Measurements from ENCODE around the gene STEAP4. TPM values are rescaled to one million over a fixed set of nuclear protein-coding genes. Genes with fewer than 3 reads are reported as not detected.
"Not testable (repeated sequence)": the region's sequence is repeated elsewhere in the genome, so short reads cannot be mapped to it uniquely, and the experiment has no call there.

STEAP4 gene
- total RNA-seq, 1 donor from 2014 or later: 2.3 TPM

- no peaks in the 10 kb centered on the region for H3K36me3 ChIP-seq (ENCODE audit: control insufficient read depth, insufficient read depth, low read length)
- H3K4me3 ChIP-seq (ENCODE audit: low read depth, low read length): no peak overlapping the region
- H3K27me3 ChIP-seq (ENCODE audit: control insufficient read depth, insufficient read depth, low read length): no peaks in the 10 kb centered on the region
- DNase-seq (ENCODE audit: low read depth): no peak
- no peak for TF ChIP-seq CTCF (IDR thresholded peaks at IDR 0.05; ENCODE audit: insufficient read depth, low read length, poor library complexity, severe bottlenecking)
These were observed 39.3 kb downstream of the STEAP4 start for GRCh38 chr7:88267421-88267820.

- not testable (repeated sequence) for DNase-seq (ENCODE audit: low read depth); H3K36me3 ChIP-seq (ENCODE audit: control insufficient read depth, insufficient read depth, low read length); H3K4me3 ChIP-seq (ENCODE audit: low read depth, low read length); H3K27me3 ChIP-seq (ENCODE audit: control insufficient read depth, insufficient read depth, low read length)
These were observed 41.7 kb downstream of the STEAP4 start for GRCh38 chr7:88264987-88265386.

GRCh38 chr7:88262562-88262961, 44.1 kb downstream of the STEAP4 start:
- no peak for DNase-seq (ENCODE audit: low read depth)
- Histone ChIP-seq H3K4me3 (ENCODE audit: low read depth, low read length) (no peak overlapping the region), H3K27me3 (ENCODE audit: control insufficient read depth, insufficient read depth, low read length) (no peaks in the 10 kb centered on the region), H3K36me3 (ENCODE audit: control insufficient read depth, insufficient read depth, low read length) (no peaks in the 10 kb centered on the region)
- TF ChIP-seq CTCF (IDR thresholded peaks at IDR 0.05; ENCODE audit: insufficient read depth, low read length, poor library complexity, severe bottlenecking): no peak

GRCh38 chr7:88260719-88261118, 46.0 kb downstream of the STEAP4 start:
- Histone ChIP-seq H3K4me3 (ENCODE audit: low read depth, low read length) (no peak overlapping the region), H3K27me3 (ENCODE audit: control insufficient read depth, insufficient read depth, low read length) (no peaks in the 10 kb centered on the region), H3K36me3 (ENCODE audit: control insufficient read depth, insufficient read depth, low read length) (no peaks in the 10 kb centered on the region)
- TF ChIP-seq CTCF (IDR thresholded peaks at IDR 0.05; ENCODE audit: insufficient read depth, low read length, poor library complexity, severe bottlenecking): no peak
- no peak for DNase-seq (ENCODE audit: low read depth)

GRCh38 chr7:88259656-88260380, 46.9 kb downstream of the STEAP4 start:
- Histone ChIP-seq H3K4me3 (ENCODE audit: low read depth, low read length) (no peak overlapping the region), H3K27me3 (ENCODE audit: control insufficient read depth, insufficient read depth, low read length) (no peaks in the 10 kb centered on the region), H3K36me3 (ENCODE audit: control insufficient read depth, insufficient read depth, low read length) (no peaks in the 10 kb centered on the region)
- DNase-seq (ENCODE audit: low read depth): no peak
- TF ChIP-seq CTCF (IDR thresholded peaks at IDR 0.05; ENCODE audit: insufficient read depth, low read length, poor library complexity, severe bottlenecking): no peak

GRCh38 chr7:88258296-88258695, 48.4 kb downstream of the STEAP4 start:
- H3K4me3 ChIP-seq (ENCODE audit: low read depth, low read length); H3K27me3 ChIP-seq (ENCODE audit: control insufficient read depth, insufficient read depth, low read length); DNase-seq (ENCODE audit: low read depth); H3K36me3 ChIP-seq (ENCODE audit: control insufficient read depth, insufficient read depth, low read length): not testable (repeated sequence)

GRCh38 chr7:88256906-88257305, 49.8 kb downstream of the STEAP4 start:
- TF ChIP-seq CTCF (IDR thresholded peaks at IDR 0.05; ENCODE audit: insufficient read depth, low read length, poor library complexity, severe bottlenecking): no peak
- H3K36me3 ChIP-seq (ENCODE audit: control insufficient read depth, insufficient read depth, low read length): no peaks in the 10 kb centered on the region
- no peak overlapping the region for H3K4me3 ChIP-seq (ENCODE audit: low read depth, low read length)
- no peaks in the 10 kb centered on the region for H3K27me3 ChIP-seq (ENCODE audit: control insufficient read depth, insufficient read depth, low read length)
- DNase-seq (ENCODE audit: low read depth): no peak

Measured in kidney epithelial cell (primary cell).